ENCODE measurements around the gene NAALADL1.
A peak's percentile ranks its signal among the peaks of the same experiment; 100 is the strongest.

The NAALADL1 gene

GRCh38 chr11:65083134-65083833, 24.9 kb upstream of the NAALADL1 start:
- no peak for DNase-seq (ENCODE audit: low spot score)

- no peak for DNase-seq (ENCODE audit: low spot score)
These were observed 20.5 kb upstream of the NAALADL1 start for GRCh38 chr11:65078786-65079342.

- DNase-seq (ENCODE audit: low spot score), result peak; percentile 36
These were observed 19.8 kb upstream of the NAALADL1 start for GRCh38 chr11:65078151-65078550.

- no peak for DNase-seq (ENCODE audit: low spot score)
These were observed 19.1 kb upstream of the NAALADL1 start for GRCh38 chr11:65077451-65077850.

GRCh38 chr11:65072631-65072966, 14.2 kb upstream of the NAALADL1 start:
- DNase-seq (ENCODE audit: low spot score), result no peak

GRCh38 chr11:65071907-65072630, 13.7 kb upstream of the NAALADL1 start:
- no peak for DNase-seq (ENCODE audit: low spot score)

GRCh38 chr11:65069217-65069616, 10.9 kb upstream of the NAALADL1 start:
- DNase-seq (ENCODE audit: low spot score), result no peak

- no peak for DNase-seq (ENCODE audit: low spot score)
These were observed 9.1 kb upstream of the NAALADL1 start for GRCh38 chr11:65067446-65067845.

- DNase-seq (ENCODE audit: low spot score), result no peak
These were observed 8.5 kb upstream of the NAALADL1 start for GRCh38 chr11:65066805-65067291.

GRCh38 chr11:65066315-65066714, 8.0 kb upstream of the NAALADL1 start:
- no peak for DNase-seq (ENCODE audit: low spot score)

GRCh38 chr11:65065851-65066250, 7.5 kb upstream of the NAALADL1 start:
- DNase-seq (ENCODE audit: low spot score), result no peak

GRCh38 chr11:65064847-65065240, 6.5 kb upstream of the NAALADL1 start:
- no peak for DNase-seq (ENCODE audit: low spot score)

- DNase-seq (ENCODE audit: low spot score), result no peak
These were observed 5.2 kb upstream of the NAALADL1 start for GRCh38 chr11:65063532-65063931.

- DNase-seq (ENCODE audit: low spot score), result no peak
These were observed 2.6 kb upstream of the NAALADL1 start for GRCh38 chr11:65060913-65061408.

GRCh38 chr11:65059959-65060824, 1.8 kb upstream of the NAALADL1 start:
- DNase-seq (ENCODE audit: low spot score), result no peak

GRCh38 chr11:65059523-65059922, 1.2 kb upstream of the NAALADL1 start:
- DNase-seq (ENCODE audit: low spot score), result no peak

- DNase-seq (ENCODE audit: low spot score), result no peak
These were observed 341 bp downstream of the NAALADL1 start for GRCh38 chr11:65058012-65058411.

- DNase-seq (ENCODE audit: low spot score), result no peak
These were observed 827 bp downstream of the NAALADL1 start for GRCh38 chr11:65057526-65057925.

GRCh38 chr11:65056999-65057398, 1.4 kb downstream of the NAALADL1 start:
- DNase-seq (ENCODE audit: low spot score), result no peak

- DNase-seq (ENCODE audit: low spot score), result no peak
These were observed 2.8 kb downstream of the NAALADL1 start for GRCh38 chr11:65055538-65055937.

- no peak for DNase-seq (ENCODE audit: low spot score)
These were observed 4.4 kb downstream of the NAALADL1 start for GRCh38 chr11:65053827-65054508.
